Epithelial cell of prostate (primary cell): ENCODE measurements around the gene ADGRV1.
A peak's percentile ranks its signal among the peaks of the same experiment; 100 is the strongest.

Experiments
- DNase-seq: peaks from one replicate; pipeline ENCODE4 v3.0.0-alpha.2; 2011; ENCODE audit warnings: low read depth, low spot score
- H3K27ac ChIP-seq: fragments of 450-650 bp; 2 replicates; pipeline ENCODE4 v1.5.1; 2017; ENCODE audit warnings: mild to moderate bottlenecking

Gene ADGRV1

DNA sequence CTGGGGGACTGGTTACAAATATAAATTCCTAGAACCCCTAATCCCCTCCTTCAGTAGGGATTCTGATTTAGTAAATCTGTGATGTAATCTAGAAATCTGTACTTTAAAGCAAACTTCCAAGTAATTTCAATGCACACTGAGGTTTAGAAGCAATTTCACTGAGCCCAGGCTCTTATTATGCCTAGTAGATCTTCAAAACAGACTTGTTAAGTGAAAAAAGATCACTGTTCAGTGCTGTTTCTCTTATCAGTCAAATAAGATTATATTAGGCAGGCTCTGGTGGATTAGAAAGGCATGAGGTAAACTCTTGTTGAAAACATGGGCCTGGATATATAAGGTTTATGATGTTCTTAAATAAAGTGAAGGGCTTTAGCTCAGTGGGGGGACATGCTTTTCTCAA, 293.9 kb downstream of the ADGRV1 start:
- DNase-seq, result no peak
- no peak overlapping the region for H3K27ac ChIP-seq

- no peak overlapping the region for H3K27ac ChIP-seq
- no peak for DNase-seq
These were observed 295.2 kb downstream of the ADGRV1 start for GRCh38 chr5:90853750-90854149.

DNA sequence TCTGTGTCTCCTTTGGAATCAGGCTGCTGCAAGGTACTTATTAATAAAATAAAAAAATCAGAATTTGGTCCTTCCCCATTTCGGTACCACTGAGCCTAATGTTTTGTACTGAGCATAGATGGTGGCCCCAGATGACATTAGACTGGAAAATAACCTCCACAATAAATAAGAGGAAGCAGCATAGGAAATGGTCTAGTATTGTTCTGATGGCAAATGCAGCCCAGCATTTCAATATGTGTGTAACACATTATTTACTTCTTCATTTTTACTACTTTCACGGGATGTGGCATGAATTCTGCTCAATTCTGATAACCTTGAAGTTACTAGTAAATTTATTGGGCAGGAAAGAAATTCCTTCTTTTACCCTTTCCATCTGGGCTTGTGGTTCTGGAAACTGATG, 295.6 kb downstream of the ADGRV1 start:
- H3K27ac ChIP-seq, result no peak overlapping the region
- DNase-seq, result no peak

DNA sequence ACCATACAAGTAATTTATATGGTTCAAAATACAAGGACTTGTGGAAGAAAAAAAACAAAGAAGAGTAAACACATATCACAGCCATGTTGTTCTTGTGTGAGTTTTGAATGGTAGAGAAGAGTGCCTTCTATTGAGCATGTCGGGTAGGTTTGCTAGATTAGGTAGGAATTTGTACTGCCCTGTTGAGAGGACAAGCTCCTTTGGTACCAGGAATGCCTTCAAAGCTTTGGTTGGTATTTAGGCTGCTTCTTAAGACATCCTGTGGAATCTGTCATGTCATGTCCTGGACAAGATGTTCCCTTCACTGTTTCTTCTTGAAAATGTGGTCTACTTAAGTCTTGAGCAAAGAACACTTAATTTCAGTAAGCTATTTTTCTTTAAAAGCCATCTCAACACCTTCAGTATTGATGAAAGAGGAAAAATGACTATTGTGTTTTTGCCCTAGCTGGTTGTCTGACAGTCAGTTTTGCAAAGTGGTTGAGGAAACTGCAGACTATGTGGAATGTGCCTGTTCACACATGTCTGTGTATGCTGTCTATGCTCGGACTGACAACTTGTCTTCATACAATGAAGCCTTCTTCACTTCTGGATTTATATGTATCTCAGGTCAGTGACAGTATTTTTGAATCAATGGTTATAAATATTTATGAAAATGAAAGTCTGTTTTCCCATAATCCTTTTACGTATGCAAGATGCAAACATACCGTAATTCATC, 296.9 kb downstream of the ADGRV1 start:
- no peak for DNase-seq
- H3K27ac ChIP-seq, result no peak overlapping the region

DNA sequence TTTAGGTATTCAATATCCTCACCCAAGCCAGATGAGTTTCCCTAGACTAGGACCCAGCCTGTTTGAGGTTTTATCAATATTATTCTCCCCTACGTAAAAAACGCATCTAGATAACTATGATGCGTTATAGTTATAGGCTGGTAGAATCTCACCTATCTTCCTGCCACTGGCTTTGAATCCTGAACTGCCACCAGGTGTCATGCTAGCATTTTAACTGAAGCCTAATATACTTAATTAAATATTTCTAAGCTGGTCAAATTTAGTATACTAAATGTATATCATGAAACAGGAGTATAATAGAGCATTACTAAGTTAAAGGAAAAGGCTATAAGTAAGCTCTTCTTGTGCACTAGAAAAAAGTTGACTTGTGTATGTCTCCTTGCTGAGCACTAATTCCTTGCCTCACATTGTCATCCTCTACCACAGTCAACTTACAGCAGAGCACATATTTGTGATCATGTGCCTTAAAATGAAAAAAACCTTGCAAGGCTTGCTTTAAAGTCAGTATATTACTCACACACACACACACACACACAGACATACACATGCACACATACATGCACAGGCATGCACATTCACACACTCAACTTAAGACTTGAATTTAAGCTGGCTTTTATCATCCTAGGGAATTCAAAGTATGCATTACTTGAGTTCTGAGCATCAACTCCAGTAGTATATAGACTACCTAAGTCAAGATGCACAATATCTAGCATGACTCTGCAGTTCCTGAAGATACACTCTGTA, 303.4 kb downstream of the ADGRV1 start:
- peak; percentile 36 for DNase-seq
- no peak overlapping the region for H3K27ac ChIP-seq

DNA sequence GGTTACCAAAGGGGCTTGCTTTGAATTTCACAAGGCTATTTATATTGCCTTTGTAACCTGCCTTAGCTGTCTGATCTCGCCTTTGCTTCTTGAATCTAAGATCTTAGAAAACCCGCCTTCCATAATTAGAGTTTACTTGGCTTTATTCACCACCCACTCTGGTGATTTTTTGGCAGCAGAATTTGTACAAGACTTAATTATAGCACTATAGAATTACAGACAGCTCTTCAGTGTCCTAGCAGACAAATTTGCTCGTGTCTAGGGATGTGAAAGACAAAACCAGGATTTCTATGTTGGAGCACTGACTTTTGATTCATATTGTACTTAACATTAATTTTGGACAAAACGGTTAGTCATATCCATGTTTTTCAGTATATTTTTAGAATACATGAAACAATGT, 306.6 kb downstream of the ADGRV1 start:
- no peak for DNase-seq
- H3K27ac ChIP-seq, result no peak overlapping the region

GRCh38 chr5:90866333-90866732, 307.7 kb downstream of the ADGRV1 start:
- H3K27ac ChIP-seq, result no peak overlapping the region
- no peak for DNase-seq

DNA sequence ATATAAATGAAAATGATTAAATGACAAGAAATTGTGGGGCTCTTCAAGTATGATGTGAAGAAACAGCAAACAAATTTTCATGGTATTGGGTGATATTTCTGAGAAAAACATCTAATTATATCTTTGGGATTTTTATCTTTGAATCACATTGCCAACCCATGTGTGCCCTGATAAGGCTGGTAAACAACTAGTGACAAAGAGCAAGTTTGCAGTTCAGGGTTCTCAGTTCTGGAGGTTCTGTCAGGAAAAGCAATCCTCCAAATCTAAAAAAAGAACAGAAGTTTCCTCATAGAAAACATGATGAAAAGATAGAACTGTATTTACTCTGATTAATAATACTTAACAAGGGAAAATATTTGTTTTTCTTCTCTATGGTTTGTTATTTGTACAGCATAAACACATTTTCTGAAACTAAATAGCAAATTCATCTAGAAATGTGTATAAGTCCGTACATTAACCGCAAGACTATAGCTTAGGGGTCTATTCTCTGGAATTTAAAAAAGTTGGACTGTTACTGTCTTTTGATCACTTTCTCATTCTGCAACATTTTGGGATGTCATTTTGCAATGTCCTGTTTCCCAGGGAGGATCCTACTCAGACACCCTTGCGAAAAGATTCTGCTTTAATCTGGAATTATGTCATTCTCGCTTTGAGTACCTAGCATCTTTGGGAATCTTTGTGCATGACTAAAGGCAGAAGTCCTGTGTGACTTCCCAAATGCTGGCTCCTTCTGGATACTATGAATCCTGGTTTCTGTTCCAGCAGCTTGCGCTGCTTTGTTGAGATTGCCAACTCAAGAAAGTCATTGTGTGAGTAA, 308.5 kb downstream of the ADGRV1 start:
- no peak for DNase-seq
- no peak overlapping the region for H3K27ac ChIP-seq

DNA sequence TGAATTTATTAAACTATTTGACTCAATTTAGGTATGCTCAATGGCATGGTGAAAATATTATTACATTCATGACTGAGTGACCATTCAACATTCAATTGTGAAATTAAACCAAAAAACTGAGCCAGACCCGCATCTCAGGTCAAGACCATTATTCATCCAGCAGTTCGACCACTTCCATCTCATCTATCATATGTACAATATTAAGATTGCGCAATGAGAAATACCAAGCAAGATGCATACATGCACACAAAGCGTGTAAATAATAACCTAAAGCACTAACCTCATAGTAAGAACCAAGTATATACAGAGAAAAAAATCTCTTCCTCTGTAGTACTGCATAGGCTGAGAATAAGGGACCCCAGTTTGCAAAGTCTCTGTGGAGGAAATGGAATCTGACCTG, 310.2 kb downstream of the ADGRV1 start:
- no peak for DNase-seq

DNA sequence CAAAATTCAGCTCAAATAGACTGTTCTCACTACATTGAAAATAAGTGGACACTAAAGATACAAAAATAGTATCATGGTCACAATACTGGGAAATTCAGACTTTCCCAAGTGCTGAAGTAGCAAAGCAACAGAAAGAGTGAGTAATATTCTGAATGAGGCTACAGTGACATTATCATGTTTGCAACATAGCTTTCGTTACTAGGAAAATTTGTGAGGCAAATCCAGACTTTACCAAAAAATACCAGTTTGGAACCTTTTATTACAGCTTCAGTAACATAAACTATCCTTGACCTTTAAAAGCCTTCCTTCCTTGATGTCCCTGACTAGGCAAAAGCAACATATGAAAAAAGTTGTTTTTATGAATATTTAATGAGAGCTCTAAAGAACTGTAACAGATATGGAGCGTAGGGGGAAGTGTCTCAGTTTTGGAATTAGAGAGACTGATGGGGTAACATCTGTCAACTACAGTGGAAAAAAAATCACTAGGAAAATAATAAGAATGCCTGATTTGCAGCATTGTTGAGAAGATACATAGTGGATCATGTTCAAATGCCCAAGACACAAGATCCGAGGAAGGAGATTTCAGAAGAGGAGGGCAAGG, 312.9 kb downstream of the ADGRV1 start:
- DNase-seq, result no peak
- H3K27ac ChIP-seq, result no peak overlapping the region

More for the DNA sequence above, 310.2 kb downstream of the ADGRV1 start:
- H3K27ac ChIP-seq, result no peak overlapping the region

DNA sequence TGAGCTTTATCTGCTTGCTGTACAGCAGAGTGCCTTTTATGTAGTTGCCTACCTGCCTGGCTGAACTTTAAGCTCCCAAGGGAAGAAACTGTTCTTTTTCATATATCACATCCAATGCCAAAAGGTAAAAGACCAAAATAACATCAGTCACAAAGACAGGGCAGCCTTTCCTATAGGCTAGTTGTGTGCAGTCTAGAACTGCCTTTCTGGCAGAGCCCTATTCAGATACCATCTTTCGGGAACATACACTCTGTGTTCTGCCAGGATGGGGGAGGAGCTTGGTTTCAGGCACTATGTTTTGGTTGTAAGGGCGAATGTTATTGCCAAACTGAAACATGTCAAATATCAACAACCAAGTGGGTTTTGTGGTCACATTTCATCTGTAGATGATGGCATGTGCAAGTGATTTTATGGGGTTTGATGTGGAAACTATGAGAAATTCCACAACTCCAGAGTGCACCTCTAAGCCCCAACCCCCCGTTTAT, 314.5 kb downstream of the ADGRV1 start:
- no peak for DNase-seq
- no peak overlapping the region for H3K27ac ChIP-seq

GRCh38 chr5:90874066-90874465, 315.5 kb downstream of the ADGRV1 start:
- H3K27ac ChIP-seq, result no peak overlapping the region
- no peak for DNase-seq

DNA sequence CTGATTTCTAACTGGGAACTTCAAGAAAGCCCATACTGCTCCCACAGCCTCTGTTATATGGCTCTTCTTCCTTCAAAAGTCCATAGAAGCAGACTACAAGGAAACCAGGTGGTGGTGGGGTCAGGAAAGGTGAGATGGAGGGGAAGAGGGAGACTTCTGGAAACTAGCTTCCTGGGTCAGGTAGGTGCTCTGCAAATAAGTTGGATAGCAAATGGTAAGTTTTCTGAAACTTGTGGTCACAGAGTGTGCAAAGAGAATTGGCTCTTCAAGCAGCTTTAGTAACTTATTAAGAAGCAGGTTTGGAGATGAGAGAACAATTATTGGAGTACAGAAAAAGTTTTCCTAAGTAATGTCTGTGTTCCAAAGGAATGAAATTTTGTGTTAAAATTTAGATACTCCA, 316.9 kb downstream of the ADGRV1 start:
- H3K27ac ChIP-seq, result no peak overlapping the region
- no peak for DNase-seq

GRCh38 chr5:90876366-90876765, 317.8 kb downstream of the ADGRV1 start:
- DNase-seq, result no peak
- no peak overlapping the region for H3K27ac ChIP-seq

- no peak overlapping the region for H3K27ac ChIP-seq
These were observed 318.5 kb downstream of the ADGRV1 start for GRCh38 chr5:90877049-90877448.

DNA sequence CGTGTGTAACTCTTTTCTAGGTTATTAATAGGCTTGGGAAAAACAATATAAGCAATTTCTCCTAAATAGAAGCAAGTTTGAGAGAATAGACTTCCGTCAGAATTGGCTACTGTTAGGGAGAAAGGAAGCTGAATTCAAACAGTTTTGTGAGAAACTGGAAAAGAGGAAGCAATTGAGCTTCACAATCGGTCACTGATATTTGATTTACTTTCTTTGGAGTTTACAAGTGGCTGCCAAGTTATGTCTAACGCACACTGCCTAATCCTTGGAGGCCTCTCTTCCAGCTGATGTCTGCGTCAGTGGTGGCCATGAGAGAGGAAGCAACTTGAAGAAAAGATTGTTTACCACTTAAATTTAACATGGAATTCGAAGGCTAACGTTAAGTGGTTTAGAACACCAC, 319.5 kb downstream of the ADGRV1 start:
- H3K27ac ChIP-seq, result no peak overlapping the region
- no peak for DNase-seq

More at GRCh38 chr5:90877049-90877448, 318.5 kb downstream of the ADGRV1 start:
- DNase-seq, result no peak

DNA sequence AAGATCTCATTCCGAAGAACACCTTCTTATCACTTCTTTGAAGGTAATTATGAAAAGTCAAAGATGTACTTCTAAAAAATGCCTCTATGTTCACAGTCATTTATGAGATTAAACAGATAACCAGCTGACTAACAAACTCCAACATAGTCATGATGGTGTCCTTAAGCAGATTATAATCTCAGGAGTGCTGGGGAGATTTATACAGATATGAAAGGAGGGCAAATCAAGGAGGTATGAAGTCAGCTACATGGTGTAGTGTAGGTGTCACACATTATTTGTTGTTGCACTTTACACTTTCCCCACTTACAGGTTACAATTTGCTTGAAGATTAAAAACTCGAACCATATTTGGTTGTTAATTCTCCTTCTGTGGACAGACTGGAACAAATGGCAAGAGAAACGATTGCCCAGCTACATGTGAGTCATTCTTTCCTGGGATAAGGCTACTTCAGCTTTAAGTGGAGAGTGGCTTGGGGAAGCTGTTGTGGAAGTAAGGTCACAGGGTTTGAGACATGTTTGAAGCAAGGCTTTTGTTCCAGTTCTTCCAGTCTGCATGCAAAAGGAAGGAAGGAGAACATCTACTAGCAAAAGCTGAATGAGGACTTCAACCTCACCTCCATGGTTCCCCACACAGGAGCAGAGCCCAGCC, 320.1 kb downstream of the ADGRV1 start:
- no peak overlapping the region for H3K27ac ChIP-seq
- DNase-seq, result no peak

GRCh38 chr5:90881626-90882150, 323.1 kb downstream of the ADGRV1 start:
- no peak for DNase-seq
- H3K27ac ChIP-seq, result no peak overlapping the region

DNA sequence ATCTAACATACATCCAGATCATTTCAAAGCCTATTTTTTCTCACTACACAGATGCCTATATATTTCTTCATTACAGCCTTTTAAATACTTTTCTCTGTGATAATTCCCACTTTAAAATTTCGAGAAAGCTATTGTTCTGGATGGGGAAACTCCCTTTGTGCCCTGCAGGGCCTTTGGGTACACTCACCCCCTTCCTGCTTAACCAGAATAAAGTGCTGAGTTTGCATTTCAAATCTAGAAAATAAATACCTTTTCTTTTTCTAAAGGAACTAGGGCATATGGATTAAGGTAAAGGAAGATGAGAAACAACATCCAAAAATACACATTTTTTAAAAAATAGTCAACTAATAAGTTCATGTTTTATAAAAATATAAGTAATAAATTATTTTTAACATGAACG, 323.9 kb downstream of the ADGRV1 start:
- DNase-seq, result no peak
- H3K27ac ChIP-seq, result no peak overlapping the region
